MCF 10A (cell line): Measurements from ENCODE around the gene TRIM75. TPM values are rescaled to one million over a fixed set of nuclear protein-coding genes. Genes with fewer than 3 reads are reported as not detected.

ENCODE experiments used
- BruUV-seq: library from RNA; stranded (reverse); fragments of 400-500 nt; replicated peaks from 2 replicates; lab custom pipeline; 2021; lab: Mats Ljungman, UMichigan
- CTCF ChIA-PET: fragments of 300-600 bp; sonication (Branson Sonifier 250); formaldehyde crosslinking; extraction: SDS; loops from one replicate; lab custom pipeline; 2021; ENCODE audit warnings: antibody characterized with exemption, inconsistent platforms; lab: Yijun Ruan, JAX
- POLR2A ChIA-PET: fragments of 300-600, 350-650 bp; sonication (Branson Sonifier 250); formaldehyde crosslinking; extraction: SDS; loops from one replicate; lab custom pipeline; 2020; ENCODE audit warnings: antibody characterized with exemption, inconsistent platforms; lab: Yijun Ruan, JAX
- DNase-seq: peaks from one replicate; pipeline ENCODE4 v3.0.0-alpha.2; 2018; ENCODE audit not compliant: unreplicated experiment
- H3K27ac Mint-ChIP-seq: one replicate; pipeline ENCODE4 v1.8.0; 2022; ENCODE audit warnings: mild to moderate bottlenecking, low read depth, mixed read lengths; ENCODE audit not compliant: unreplicated experiment
- H3K27me3 Mint-ChIP-seq: one replicate; pipeline ENCODE4 v1.8.0; 2022; ENCODE audit warnings: mixed read lengths; ENCODE audit not compliant: insufficient read depth, unreplicated experiment
- H3K36me3 Mint-ChIP-seq: one replicate; pipeline ENCODE4 v1.8.0; 2022; ENCODE audit warnings: mild to moderate bottlenecking, moderate library complexity, mixed read lengths; ENCODE audit not compliant: insufficient read depth, unreplicated experiment
- H3K4me1 Mint-ChIP-seq: one replicate; pipeline ENCODE4 v1.8.0; 2022; ENCODE audit warnings: mixed read lengths; ENCODE audit not compliant: insufficient read depth, unreplicated experiment
- H3K4me3 Mint-ChIP-seq: one replicate; pipeline ENCODE4 v1.8.0; 2022; ENCODE audit warnings: mild to moderate bottlenecking, moderate library complexity, mixed read lengths; ENCODE audit not compliant: unreplicated experiment
- H3K9me3 Mint-ChIP-seq: one replicate; pipeline ENCODE4 v1.8.0; 2022; ENCODE audit warnings: mixed read lengths; ENCODE audit not compliant: unreplicated experiment
- intact Hi-C: fragments of 100-400 bp; cut with micrococcal nuclease; formaldehyde crosslinking; loops from 2 replicates; pipeline ENCODE4 v1.14.1; 2022
- total RNA-seq: library from RNA; stranded (reverse); gene quantifications from 2 replicates; pipeline ENCODE4 v1.2.3, GENCODE V29; 2022
- TF ChIP-seq, protein P1 (sequence below): fragments of 200-600 bp; IDR thresholded peaks from one replicate; pipeline ENCODE4 v1.8.0; 2022; ENCODE audit warnings: antibody characterized with exemption, mild to moderate bottlenecking; ENCODE audit not compliant: unreplicated experiment

The TRIM75 gene
- total RNA-seq, 1 experiment from 2014 or later, result not detected

DNA sequence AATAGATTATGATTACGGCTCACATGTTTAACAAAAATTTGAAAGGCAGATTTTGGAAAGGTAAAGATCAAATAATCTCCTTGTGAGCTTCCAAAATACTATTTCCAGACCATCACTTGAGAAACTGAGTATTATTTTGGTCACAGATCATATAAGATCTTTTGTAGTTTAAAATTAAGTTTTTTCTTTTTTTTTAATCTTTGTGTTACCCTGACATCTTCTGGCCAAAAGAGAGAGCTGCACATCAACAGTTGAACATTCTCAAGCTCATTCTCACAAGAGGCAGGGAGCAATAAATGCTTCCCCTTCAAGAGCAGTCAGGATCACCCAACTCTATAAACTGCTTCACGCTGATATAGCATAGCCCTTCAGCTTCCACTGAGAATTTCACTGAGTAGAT is 43.1 kb downstream of the TRIM75 start:
- Mint-ChIP-seq H3K36me3 (peaks cover 92% of the 10 kb centered on the region), H3K27ac (no peak overlapping the region), H3K4me1 (no peaks in the 10 kb centered on the region), H3K9me3 (no peaks in the 10 kb centered on the region), H3K4me3 (no peak overlapping the region), H3K27me3 (no peaks in the 10 kb centered on the region)
- ChIA-PET CTCF (interaction anchor here (0.6 to 2.3 kb wide), 32 partner anchors 8 to 630 kb away, joined by 3 to 29 read pairs (median 4); no protein-coding TSS in a partner anchor), POLR2A (no interaction called here)
- DNase-seq, result peak; percentile 17
- intact Hi-C loops, result loop anchor here (2.0 kb wide), 2 partner anchors 100 to 318 kb away; no protein-coding TSS in a partner anchor
- TF ChIP-seq, protein P1, sequence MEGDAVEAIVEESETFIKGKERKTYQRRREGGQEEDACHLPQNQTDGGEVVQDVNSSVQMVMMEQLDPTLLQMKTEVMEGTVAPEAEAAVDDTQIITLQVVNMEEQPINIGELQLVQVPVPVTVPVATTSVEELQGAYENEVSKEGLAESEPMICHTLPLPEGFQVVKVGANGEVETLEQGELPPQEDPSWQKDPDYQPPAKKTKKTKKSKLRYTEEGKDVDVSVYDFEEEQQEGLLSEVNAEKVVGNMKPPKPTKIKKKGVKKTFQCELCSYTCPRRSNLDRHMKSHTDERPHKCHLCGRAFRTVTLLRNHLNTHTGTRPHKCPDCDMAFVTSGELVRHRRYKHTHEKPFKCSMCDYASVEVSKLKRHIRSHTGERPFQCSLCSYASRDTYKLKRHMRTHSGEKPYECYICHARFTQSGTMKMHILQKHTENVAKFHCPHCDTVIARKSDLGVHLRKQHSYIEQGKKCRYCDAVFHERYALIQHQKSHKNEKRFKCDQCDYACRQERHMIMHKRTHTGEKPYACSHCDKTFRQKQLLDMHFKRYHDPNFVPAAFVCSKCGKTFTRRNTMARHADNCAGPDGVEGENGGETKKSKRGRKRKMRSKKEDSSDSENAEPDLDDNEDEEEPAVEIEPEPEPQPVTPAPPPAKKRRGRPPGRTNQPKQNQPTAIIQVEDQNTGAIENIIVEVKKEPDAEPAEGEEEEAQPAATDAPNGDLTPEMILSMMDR, result peak; percentile 39
- no TSS peak for BruUV-seq

DNA sequence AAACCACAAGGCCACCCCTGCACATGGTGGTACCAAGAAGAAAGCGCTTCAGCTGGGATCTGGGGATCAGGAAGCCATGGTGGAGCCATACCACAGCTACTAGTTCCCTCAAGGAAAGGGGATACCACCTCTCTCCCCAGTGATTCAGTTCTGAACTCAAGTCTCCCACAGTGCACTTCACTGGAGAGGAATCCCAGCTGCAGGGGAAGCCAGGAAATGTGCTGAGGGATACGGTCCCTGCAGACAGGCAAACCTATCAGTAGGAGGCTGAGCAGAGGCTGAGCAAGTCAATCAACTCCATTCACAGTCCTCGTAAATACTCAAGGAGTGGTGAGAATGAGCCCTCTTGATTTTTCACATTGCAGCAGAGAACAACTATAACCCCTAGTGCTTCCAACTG is 48.0 kb downstream of the TRIM75 start:
- TF ChIP-seq, protein P1, result no peak
- no TSS peak for BruUV-seq
- H3K36me3 Mint-ChIP-seq, result peaks cover 66% of the 10 kb centered on the region
- no peak overlapping the region for H3K27ac Mint-ChIP-seq
- DNase-seq, result no peak
- no peaks in the 10 kb centered on the region for H3K9me3 Mint-ChIP-seq
- intact Hi-C loops, result no loop called here
- no peaks in the 10 kb centered on the region for H3K27me3 Mint-ChIP-seq
- CTCF ChIA-PET, result interaction anchor here (0.6 to 1.5 kb wide), 2 partner anchors 30 to 334 kb away, joined by 3 to 5 read pairs; no protein-coding TSS in a partner anchor
- H3K4me1 Mint-ChIP-seq, result no peaks in the 10 kb centered on the region
- POLR2A ChIA-PET, result no interaction called here
- H3K4me3 Mint-ChIP-seq, result no peak overlapping the region

DNA sequence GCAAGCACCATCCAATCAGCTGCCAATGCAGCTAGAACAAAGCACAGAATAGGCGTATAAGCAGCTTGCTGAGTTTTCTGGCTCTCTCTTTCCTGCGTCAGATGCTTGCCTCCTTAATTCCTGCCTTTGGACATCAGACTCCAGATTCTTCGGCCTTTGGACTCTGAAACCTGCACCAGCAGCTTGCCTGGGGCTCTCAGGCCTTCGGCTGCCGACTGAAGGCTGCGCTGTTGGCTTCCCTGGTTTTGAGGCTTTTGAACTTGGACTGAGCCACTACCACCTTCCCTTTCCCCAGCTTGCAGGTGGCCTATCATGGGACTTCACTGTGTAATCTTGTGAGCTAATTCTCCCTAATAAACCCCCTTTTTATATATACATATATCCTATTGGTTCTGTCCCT is 52.9 kb downstream of the TRIM75 start:
- no peak overlapping the region for H3K27ac Mint-ChIP-seq

More for the DNA sequence above, 52.9 kb downstream of the TRIM75 start:
- DNase-seq, result no peak
- Mint-ChIP-seq H3K9me3 (no peaks in the 10 kb centered on the region), H3K27me3 (no peaks in the 10 kb centered on the region), H3K36me3 (peaks cover 32% of the 10 kb centered on the region), H3K4me3 (no peak overlapping the region), H3K4me1 (no peaks in the 10 kb centered on the region)
- ChIA-PET CTCF (no interaction called here), POLR2A (no interaction called here)
- no TSS peak for BruUV-seq
- intact Hi-C loops, result no loop called here
- TF ChIP-seq, protein P1, result no peak

Other genes starting within 250 kb of the TRIM75 start
- gene APELA, start 176.7 kb upstream of the TRIM75 start, total RNA-seq, result not detected in 2 replicates
- 0.26 TPM in 1 of 2 replicates, not detected in the other for gene TRIM61, start 76.2 kb upstream of the TRIM75 start, total RNA-seq
- gene TRIM60, start 21.9 kb upstream of the TRIM75 start, total RNA-seq, result not detected in 2 replicates
- 26.6 and 31.6 TPM in 2 replicates for gene TMEM192, start 59.0 kb downstream of the TRIM75 start, total RNA-seq
- gene KLHL2, start 153.7 kb downstream of the TRIM75 start, total RNA-seq, result 37.1 and 40.0 TPM in 2 replicates